ENCODE results near the gene POMC. TPM values are rescaled to one million over a fixed set of nuclear protein-coding genes. Genes with fewer than 3 reads are reported as not detected.

Gene POMC
- total and polyA plus RNA-seq, 12 donors: 0.75 to 115 (median 10.0) TPM

- no peaks in the 10 kb centered on the region for H3K4me1 ChIP-seq (replicated peaks in 1 of 2)
- no peaks in the 10 kb centered on the region for H3K9me3 ChIP-seq (replicated peaks in 1 of 3)
- H3K27me3 ChIP-seq: no peaks in the 10 kb centered on the region
- WGBS, 4 donors: 80 to 88% (median 84%) methylated on average over 11 of the region's 11 CpGs
- no peak overlapping the region for H3K27ac ChIP-seq
- no peak for DNase-seq
- TF ChIP-seq POLR2A (IDR thresholded peaks at IDR 0.05): no peak
- TF ChIP-seq CTCF (IDR thresholded peaks at IDR 0.05): no peak
- no peaks in the 10 kb centered on the region for H3K36me3 ChIP-seq (replicated peaks in 1 of 2)
- no peak overlapping the region for H3K4me3 ChIP-seq
- intact Hi-C loops (cut with DNase I): no loop called here
Observed at GRCh38 chr2:25202275-25202674, 33.9 kb upstream of the POMC start.

- 87 to 95% (median 92%) methylated on average over 4 to 7 of the region's 7 CpGs for whole genome bisulfite sequencing, 4 donors
- DNase-seq: no peak
- H3K4me1 ChIP-seq (replicated peaks in 1 of 2): no peaks in the 10 kb centered on the region
Observed at GRCh38 chr2:25201794-25202193, 33.4 kb upstream of the POMC start.

GRCh38 chr2:25201265-25201664 lies 32.9 kb upstream of the POMC start:
- Histone ChIP-seq H3K9me3 (replicated peaks in 1 of 3) (no peaks in the 10 kb centered on the region), H3K4me1 (replicated peaks in 1 of 2) (no peaks in the 10 kb centered on the region), H3K27ac (no peak overlapping the region), H3K27me3 (no peaks in the 10 kb centered on the region), H3K36me3 (replicated peaks in 1 of 2) (no peaks in the 10 kb centered on the region), H3K4me3 (no peak overlapping the region)
- TF ChIP-seq CTCF (IDR thresholded peaks at IDR 0.05): peak in 2 of 6 experiments; percentile 17 to 22
- TF ChIP-seq POLR2A (IDR thresholded peaks at IDR 0.05): no peak
- intact Hi-C loops (cut with DNase I): no loop called here
- 86 to 92% (median 88%) methylated on average over 6 of the region's 6 CpGs for WGBS, 4 donors
- DNase-seq: no peak

More at GRCh38 chr2:25201794-25202193, 33.4 kb upstream of the POMC start:
- no peaks in the 10 kb centered on the region for H3K36me3 ChIP-seq (replicated peaks in 1 of 2)
- no peaks in the 10 kb centered on the region for H3K27me3 ChIP-seq
- no peaks in the 10 kb centered on the region for H3K9me3 ChIP-seq (replicated peaks in 1 of 3)
- H3K4me3 ChIP-seq: no peak overlapping the region
- no peak for TF ChIP-seq POLR2A (IDR thresholded peaks at IDR 0.05)
- no peak overlapping the region for H3K27ac ChIP-seq
- intact Hi-C loops (cut with DNase I): no loop called here

- H3K9me3 ChIP-seq (replicated peaks in 1 of 3): no peaks in the 10 kb centered on the region
- H3K27me3 ChIP-seq: no peaks in the 10 kb centered on the region
- no peak for DNase-seq
- TF ChIP-seq POLR2A (IDR thresholded peaks at IDR 0.05): no peak
- no peak for TF ChIP-seq CTCF (IDR thresholded peaks at IDR 0.05)
- H3K4me1 ChIP-seq (replicated peaks in 1 of 2): no peaks in the 10 kb centered on the region
- no peak overlapping the region for H3K4me3 ChIP-seq
- intact Hi-C loops (cut with DNase I): loop anchor here (10.0 kb wide), 2 partner anchors 214 to 224 kb away; partner anchors contain the start of gene DNAJC27 (in 1 of the 2)
- no peak overlapping the region for H3K27ac ChIP-seq
- WGBS, 4 donors: 73 to 86% (median 76%) methylated on average over 5 of the region's 5 CpGs
- no peaks in the 10 kb centered on the region for H3K36me3 ChIP-seq (replicated peaks in 1 of 2)
Observed at GRCh38 chr2:25198576-25198975, 30.2 kb upstream of the POMC start.

- TF ChIP-seq POLR2A (IDR thresholded peaks at IDR 0.05) (no peak), CTCF (IDR thresholded peaks at IDR 0.05) (no peak)
- intact Hi-C loops (cut with DNase I): loop anchor here (10.0 kb wide), 2 partner anchors 213 to 223 kb away; partner anchors contain the start of gene DNAJC27 (in 1 of the 2)
- Histone ChIP-seq H3K36me3 (replicated peaks in 1 of 2) (no peaks in the 10 kb centered on the region), H3K4me3 (no peak overlapping the region), H3K27ac (no peak overlapping the region), H3K4me1 (replicated peaks in 1 of 2) (no peaks in the 10 kb centered on the region), H3K27me3 (no peaks in the 10 kb centered on the region), H3K9me3 (replicated peaks in 1 of 3) (no peaks in the 10 kb centered on the region)
- 57 to 74% (median 61%) methylated on average over 4 of the region's 4 CpGs for WGBS, 4 donors
- no peak for DNase-seq
Observed at GRCh38 chr2:25198209-25198525, 29.8 kb upstream of the POMC start.
